Cardiac atrium fibroblast (primary cell): ENCODE data around the gene JARID2. TPM values are rescaled to one million over a fixed set of nuclear protein-coding genes. Genes with fewer than 3 reads are reported as not detected.

Source experiments
- total RNA-seq: library from RNA; depleted of rRNA; stranded (reverse); fragments of >200 nt; gene quantifications from 2 replicates; pipeline ENCODE4 v1.2.3, GENCODE V29; 2015

The JARID2 gene
- total RNA-seq: 5.2 and 5.3 TPM in 2 replicates

GRCh38 chr6:15245361-15246216 lies at the start of gene JARID2:
TSS of gene JARID2 (plus strand) at chr6:15246069. CDS start at chr6:15246540, 471 bp downstream.

